CD14-positive monocyte (primary cell): Measurements from ENCODE around the gene OFD1. TPM values are rescaled to one million over a fixed set of nuclear protein-coding genes. Genes with fewer than 3 reads are reported as not detected.
A peak's percentile ranks its signal among the peaks of the same experiment; 100 is the strongest.

Source experiments
- DNase-seq, 3 donors: peaks; one replicate each; pipeline ENCODE4 v3.0.0-alpha.2; 2011 to 2022
- H2AFZ ChIP-seq: 2 replicates; pipeline ENCODE4 v1.6.0; 2012; ENCODE audit warnings: mild to moderate bottlenecking, low read depth, low read length, inconsistent platforms; ENCODE audit not compliant: insufficient read depth, poor library complexity, severe bottlenecking
- H3K27ac ChIP-seq, 2 donors: 1 replicate in 1 of 2; 2 replicates in 1 of 2; pipeline ENCODE4 v1.5.1; 2012 to 2013; ENCODE audit warnings: low read length in 2 of 2, control low read depth in 1 of 2, inconsistent platforms in 1 of 2, low read depth in 1 of 2, mild to moderate bottlenecking in 1 of 2
- H3K27me3 ChIP-seq, 2 donors: one replicate each; pipeline versions ENCODE4 v1.6.0 to v1.6.1; 2011 to 2013; ENCODE audit warnings: low read length in 2 of 2; ENCODE audit not compliant: control insufficient read depth in 2 of 2, insufficient read depth in 2 of 2
- H3K36me3 ChIP-seq, 2 donors: replicated peaks in 1 of 2; 1 replicate in 1 of 2; 2 replicates in 1 of 2; pipeline versions ENCODE4 v1.5.1 to v1.6.1; 2012 to 2013; ENCODE audit warnings: low read length in 2 of 2, control low read depth in 1 of 2, inconsistent platforms in 1 of 2, mild to moderate bottlenecking in 1 of 2; ENCODE audit not compliant: insufficient read depth in 2 of 2, control insufficient read depth in 1 of 2
- H3K4me1 ChIP-seq, 2 donors: 1 replicate in 1 of 2; 2 replicates in 1 of 2; pipeline versions ENCODE4 v1.5.1 to v1.6.1; 2012 to 2013; ENCODE audit warnings: low read length in 2 of 2, control low read depth in 1 of 2, inconsistent platforms in 1 of 2, mild to moderate bottlenecking in 1 of 2, moderate library complexity in 1 of 2; ENCODE audit not compliant: insufficient read depth in 2 of 2, control insufficient read depth in 1 of 2
- H3K4me2 ChIP-seq: replicated peaks from 2 replicates; pipeline ENCODE3; 2012; ENCODE audit warnings: low read length, moderate library complexity, mild to moderate bottlenecking; ENCODE audit not compliant: poor library complexity, severe bottlenecking; ENCODE audit errors: extremely low read depth
- H3K4me3 ChIP-seq, 3 experiments: fragments of 200-600 bp in 1 of 3; sonication (generic) in 1 of 3; replicated peaks in 1 of 3; 1 replicate in 2 of 3; 2 replicates in 1 of 3; pipeline ENCODE4 v1.5.1; 2011 to 2013; ENCODE audit warnings: low read length in 3 of 3, mild to moderate bottlenecking in 3 of 3, control low read depth in 2 of 3, low read depth in 2 of 3, inconsistent platforms in 1 of 3, moderate library complexity in 1 of 3
- H3K79me2 ChIP-seq: 2 replicates; pipeline ENCODE4 v1.6.0; 2012; ENCODE audit warnings: mild to moderate bottlenecking, control low read depth, inconsistent platforms, low read length, moderate library complexity; ENCODE audit not compliant: insufficient read depth
- H3K9ac ChIP-seq: 2 replicates; pipeline ENCODE4 v1.6.0; 2017; ENCODE audit warnings: low read length, mild to moderate bottlenecking; ENCODE audit not compliant: insufficient read depth, poor library complexity, severe bottlenecking
- H3K9me3 ChIP-seq, 2 donors: replicated peaks in 1 of 2; 1 replicate in 1 of 2; 2 replicates in 1 of 2; pipeline versions ENCODE4 v1.5.1 to v1.6.1; 2012 to 2013; ENCODE audit warnings: low read length in 2 of 2, control low read depth in 1 of 2; ENCODE audit not compliant: control insufficient read depth in 1 of 2, insufficient read depth in 1 of 2
- H4K20me1 ChIP-seq: 2 replicates; pipeline ENCODE4 v1.6.0; 2012; ENCODE audit warnings: mild to moderate bottlenecking, low read length, control low read depth, moderate library complexity; ENCODE audit not compliant: insufficient read depth
- H3K27ac Mint-ChIP-seq, 7 donors: one replicate each; pipeline ENCODE4 v1.8.0; 2020; ENCODE audit warnings: mild to moderate bottlenecking in 7 of 7, mixed read lengths in 7 of 7, moderate library complexity in 6 of 7, inconsistent platforms in 2 of 7
- H3K27me3 Mint-ChIP-seq, 3 donors: one replicate each; pipeline ENCODE4 v1.8.0; 2021 to 2022; ENCODE audit warnings: low read depth in 3 of 3, mild to moderate bottlenecking in 3 of 3, mixed read lengths in 3 of 3, moderate library complexity in 3 of 3, inconsistent platforms in 1 of 3
- H3K36me3 Mint-ChIP-seq, 2 donors: one replicate each; pipeline ENCODE4 v1.8.0; 2020; ENCODE audit warnings: mixed read lengths in 2 of 2, inconsistent platforms in 1 of 2, mild to moderate bottlenecking in 1 of 2
- H3K4me1 Mint-ChIP-seq: one replicate; pipeline ENCODE4 v1.8.0; 2020; ENCODE audit warnings: mild to moderate bottlenecking, mixed read lengths
- H3K4me3 Mint-ChIP-seq, 2 donors: one replicate each; pipeline ENCODE4 v1.8.0; 2020; ENCODE audit warnings: mild to moderate bottlenecking in 2 of 2, mixed read lengths in 2 of 2, moderate library complexity in 1 of 2
- H3K9me3 Mint-ChIP-seq, 7 donors: one replicate each; pipeline ENCODE4 v1.8.0; 2020 to 2022; ENCODE audit warnings: mixed read lengths in 7 of 7, mild to moderate bottlenecking in 6 of 7, moderate library complexity in 6 of 7, inconsistent platforms in 2 of 7
- CTCF ChIP-seq: fragments of 200-600 bp; IDR thresholded peaks from one replicate; pipeline ENCODE4 v1.8.0; 2022; ENCODE audit warnings: antibody characterized with exemption, mild to moderate bottlenecking
- WGBS: methylation state at CpG from one replicate; pipeline ENCODE4 v1.1.5; 2013; ENCODE audit warnings: missing lambda C conversion rate; ENCODE audit not compliant: insufficient coverage; 5-methylcytosine and 5-hydroxymethylcytosine counted together
- intact Hi-C, 2 donors: fragments of 100-400 bp; cut with micrococcal nuclease; formaldehyde crosslinking; loops; one replicate each; pipeline versions ENCODE4 v1.15.0 to v1.15.1; 2023
- polyA plus RNA-seq, 3 donors: library from polyadenylated mRNA; depleted of rRNA in 1 of 3; unstranded in 2 of 3; stranded (reverse) in 1 of 3; fragments of 300-500 nt in 2 of 3; fragments of >200 nt in 1 of 3; fragmentation: Illumina TruSeq in 2 of 3; gene quantifications; 1 replicate in 2 of 3; 2 replicates in 1 of 3; pipeline ENCODE4 v1.2.3, GENCODE V29; 2012 to 2021

Gene OFD1
- polyA plus RNA-seq, 3 donors: 2.4 to 10.2 (median 2.9) TPM

- Mint-ChIP-seq H3K4me3 (no peak overlapping the region), H3K4me1 (peaks cover 47% of the 10 kb centered on the region)
- H3K4me2 ChIP-seq: peak overlapping the region; percentile 31
Measured at GRCh38 chrX:13764765-13765164, 30.2 kb downstream of the OFD1 start.

GRCh38 chrX:13768939-13769338 is 34.4 kb downstream of the OFD1 start:
- no peak for TF ChIP-seq CTCF
- peaks cover 0 to 6% (median 0%) of the 10 kb centered on the region in 7 donors for H3K9me3 Mint-ChIP-seq
- peaks cover 8 to 15% of the 10 kb centered on the region in 2 donors for H3K36me3 ChIP-seq

More at GRCh38 chrX:13764765-13765164, 30.2 kb downstream of the OFD1 start:
- Histone ChIP-seq H3K9ac (no peak overlapping the region), H3K4me1 (peaks cover 47% of the 10 kb centered on the region in 2 donors), H4K20me1 (no peaks in the 10 kb centered on the region), H3K27ac (no peak overlapping the region), H3K9me3 (no peaks in the 10 kb centered on the region), H3K36me3 (peaks cover 6 to 8% of the 10 kb centered on the region in 2 donors), H3K4me3 (peak overlapping the region in 1 of 3 experiments; percentile 47), H3K79me2 (no peaks in the 10 kb centered on the region), H3K27me3 (no peaks in the 10 kb centered on the region), H2AFZ (no peak overlapping the region)
- Mint-ChIP-seq H3K27ac (peak overlapping the region in 1 of 7 donors; percentile 19), H3K36me3 (peaks cover 34 to 39% of the 10 kb centered on the region in 2 donors), H3K27me3 (peaks cover 0 to 10% (median 0%) of the 10 kb centered on the region in 3 donors), H3K9me3 (peaks cover 0 to 5% (median 0%) of the 10 kb centered on the region in 7 donors)
- no peak for DNase-seq
- no peak for TF ChIP-seq CTCF
- 91% methylated on average over 4 of the region's 6 CpGs for WGBS
- intact Hi-C loops: loop anchor here in 1 of 2 donors (10.0 kb wide), 1 partner anchor 270 kb away; no protein-coding TSS in a partner anchor

More at GRCh38 chrX:13768939-13769338, 34.4 kb downstream of the OFD1 start:
- intact Hi-C loops: loop anchor here in 1 of 2 donors (10.0 kb wide), 1 partner anchor 266 kb away; no protein-coding TSS in a partner anchor
- Histone ChIP-seq H2AFZ (no peak overlapping the region), H3K27me3 (peaks cover 0 to 4% of the 10 kb centered on the region in 2 donors), H3K27ac (no peak overlapping the region), H3K9me3 (no peaks in the 10 kb centered on the region), H3K4me1 (peaks cover 16 to 20% of the 10 kb centered on the region in 2 donors), H3K79me2 (no peaks in the 10 kb centered on the region), H3K4me3 (no peak overlapping the region), H3K9ac (no peak overlapping the region), H4K20me1 (no peaks in the 10 kb centered on the region), H3K4me2 (no peak overlapping the region)
- H3K4me1 Mint-ChIP-seq: peaks cover 20% of the 10 kb centered on the region
- peaks cover 36 to 43% of the 10 kb centered on the region in 2 donors for H3K36me3 Mint-ChIP-seq
- WGBS: no CpG with 5 or more reads among the region's 4 CpGs
- no peak overlapping the region for H3K27ac Mint-ChIP-seq
- peaks cover 0 to 11% (median 0%) of the 10 kb centered on the region in 3 donors for H3K27me3 Mint-ChIP-seq
- no peak overlapping the region for H3K4me3 Mint-ChIP-seq
- DNase-seq: no peak
